Stimulated activated CD8-positive, alpha-beta memory T cell treated with anti-CD3 and anti-CD28 coated beads, Interleukin-12 subunit alpha, Interleukin-12 subunit beta, amount 100 ng/mL, for 4 hours (primary cell): ENCODE measurements around the gene SF3A2.

Experiments
- DNase-seq: peaks from one replicate; pipeline ENCODE4 v3.0.0-alpha.2; 2020; ENCODE audit warnings: low read depth

Gene SF3A2

GRCh38 chr19:2226840-2227360 lies 9.7 kb upstream of the SF3A2 start:
- DNase-seq = no peak

GRCh38 chr19:2227415-2228156 lies 9.0 kb upstream of the SF3A2 start:
- no peak for DNase-seq

- DNase-seq = no peak
These were observed 8.2 kb upstream of the SF3A2 start for GRCh38 chr19:2228157-2229030.

GRCh38 chr19:2229103-2230032 lies 7.3 kb upstream of the SF3A2 start:
- no peak for DNase-seq

GRCh38 chr19:2230033-2230531 lies 6.5 kb upstream of the SF3A2 start:
- DNase-seq = no peak

- DNase-seq = no peak
These were observed 5.7 kb upstream of the SF3A2 start for GRCh38 chr19:2230807-2231533.

GRCh38 chr19:2231621-2232221 lies 4.9 kb upstream of the SF3A2 start:
- DNase-seq = no peak

- no peak for DNase-seq
These were observed 4.1 kb upstream of the SF3A2 start for GRCh38 chr19:2232286-2233151.

GRCh38 chr19:2233601-2234280 lies 2.9 kb upstream of the SF3A2 start:
- DNase-seq = no peak

- DNase-seq = no peak
These were observed 1.6 kb upstream of the SF3A2 start for GRCh38 chr19:2234996-2235380.

- no peak for DNase-seq
These were observed 1.1 kb upstream of the SF3A2 start for GRCh38 chr19:2235381-2236063.

GRCh38 chr19:2236064-2236313 lies 635 bp upstream of the SF3A2 start:
- no peak for DNase-seq

GRCh38 chr19:2237051-2237868 lies 636 bp downstream of the SF3A2 start:
- no peak for DNase-seq

- DNase-seq = no peak
These were observed 1.2 kb downstream of the SF3A2 start for GRCh38 chr19:2237869-2238153.

- DNase-seq = no peak
These were observed 2.5 kb downstream of the SF3A2 start for GRCh38 chr19:2239173-2239572.

GRCh38 chr19:2239771-2240770 lies 3.4 kb downstream of the SF3A2 start:
- DNase-seq = no peak
